Endothelial cell of umbilical vein (primary cell): ENCODE results near the gene C22orf23. TPM values are rescaled to one million over a fixed set of nuclear protein-coding genes. Genes with fewer than 3 reads are reported as not detected.

Experiments
- BruUV-seq: library from RNA; stranded (reverse); fragments of 400-500 nt; replicated peaks from 2 replicates; lab custom pipeline; 2021; lab: Mats Ljungman, UMichigan
- CTCF ChIA-PET: fragments of 300-600, 350-600 bp; sonication (Branson Sonifier 250); formaldehyde crosslinking; loops from one replicate; lab custom pipeline; 2021; ENCODE audit warnings: antibody characterized with exemption, inconsistent platforms; lab: Charles Lee
- POLR2A ChIA-PET: fragments of 300-600, 350-600 bp; sonication (Branson Sonifier 250); formaldehyde crosslinking; loops from one replicate; lab custom pipeline; 2021; ENCODE audit warnings: antibody characterized with exemption, inconsistent platforms; lab: Charles Lee
- DNase-seq: peaks from one replicate; pipeline ENCODE4 v3.0.0-alpha.2; 2011; ENCODE audit warnings: low read depth, low spot score
- FAIRE-seq: peaks from 2 replicates; lab custom pipeline; 2011; peaks lifted over from hg19 to GRCh38; lab: Jason Lieb, UNC
- H2AFZ ChIP-seq: 2 replicates; pipeline ENCODE4 v1.6.0; 2012; ENCODE audit warnings: low read depth, low read length, control low read depth, inconsistent platforms
- H3K27ac ChIP-seq: 2 replicates; pipeline ENCODE4 v1.5.1; 2011; ENCODE audit warnings: low read depth, mild to moderate bottlenecking, control low read depth, low read length, moderate library complexity; ENCODE audit not compliant: insufficient read depth
- H3K27me3 ChIP-seq, 2 experiments: 2 replicates each; pipeline versions ENCODE4 v1.6.0 to v1.6.1; 2011; ENCODE audit warnings: low read length in 2 of 2, mixed read lengths in 1 of 2; ENCODE audit not compliant: control insufficient read depth in 2 of 2, insufficient read depth in 2 of 2
- H3K36me3 ChIP-seq, 2 experiments: 2 replicates in 1 of 2; 3 replicates in 1 of 2; pipeline ENCODE4 v1.5.1; 2011; ENCODE audit warnings: low read length in 2 of 2, mild to moderate bottlenecking in 1 of 2, moderate library complexity in 1 of 2; ENCODE audit not compliant: control insufficient read depth in 2 of 2, insufficient read depth in 2 of 2; ENCODE audit errors: extremely low read depth in 1 of 2
- H3K4me1 ChIP-seq: 3 replicates; pipeline ENCODE4 v1.5.1; 2011; ENCODE audit warnings: mild to moderate bottlenecking, low read length; ENCODE audit not compliant: control insufficient read depth, insufficient read depth; ENCODE audit errors: extremely low read depth
- H3K4me2 ChIP-seq: 2 replicates; pipeline ENCODE4 v1.6.1; 2011; ENCODE audit warnings: low read length, control low read depth, mixed read lengths; ENCODE audit not compliant: insufficient read depth
- H3K4me3 ChIP-seq, 3 experiments: fragments of 200-600 bp in 1 of 3; sonication (generic), shearing (Covaris generic) in 1 of 3; replicated peaks in 1 of 3; 2 replicates each; pipeline ENCODE4 v1.5.1; 2011 to 2016; ENCODE audit warnings: control low read depth in 3 of 3, low read length in 3 of 3, mild to moderate bottlenecking in 2 of 3, inconsistent platforms in 1 of 3, low read depth in 1 of 3, moderate library complexity in 1 of 3; ENCODE audit not compliant: insufficient read depth in 1 of 3
- H3K79me2 ChIP-seq: 2 replicates; pipeline ENCODE4 v1.6.0; 2012; ENCODE audit warnings: low read length, inconsistent platforms; ENCODE audit not compliant: control insufficient read depth, insufficient read depth
- H3K9ac ChIP-seq: replicated peaks from 2 replicates; pipeline ENCODE3; 2011; ENCODE audit warnings: low read length, control low read depth; ENCODE audit not compliant: insufficient read depth; ENCODE audit errors: extremely low read depth
- H3K9me1 ChIP-seq: replicated peaks from 3 replicates; pipeline ENCODE4 v1.6.0; 2011; ENCODE audit warnings: mild to moderate bottlenecking, low read length; ENCODE audit not compliant: control insufficient read depth, insufficient read depth; ENCODE audit errors: extremely low read depth
- H3K9me3 ChIP-seq: replicated peaks from 2 replicates; pipeline ENCODE4 v1.5.1; 2012; ENCODE audit warnings: low read length, inconsistent platforms; ENCODE audit not compliant: control insufficient read depth, insufficient read depth
- H4K20me1 ChIP-seq: replicated peaks from 2 replicates; pipeline ENCODE3; 2011; ENCODE audit warnings: mild to moderate bottlenecking, low read length; ENCODE audit not compliant: control insufficient read depth, insufficient read depth; ENCODE audit errors: extremely low read depth
- EZH2 ChIP-seq: IDR thresholded peaks from 2 replicates; pipeline ENCODE4 v1.6.1; 2012; ENCODE audit warnings: borderline replicate concordance, low read depth, mild to moderate bottlenecking, moderate library complexity, low read length, inconsistent platforms; ENCODE audit not compliant: severe bottlenecking
- FOS ChIP-seq: IDR thresholded peaks from 2 replicates; pipeline ENCODE4 v1.6.1; 2011; ENCODE audit warnings: mild to moderate bottlenecking, low read length, moderate library complexity, borderline replicate concordance; ENCODE audit not compliant: insufficient read depth
- GATA2 ChIP-seq: IDR thresholded peaks from 2 replicates; pipeline ENCODE4 v1.7.0; 2011; ENCODE audit warnings: low read depth, mild to moderate bottlenecking, moderate library complexity, mixed read lengths, low read length; ENCODE audit not compliant: insufficient read length, insufficient read depth
- JUN ChIP-seq: IDR thresholded peaks from 2 replicates; pipeline ENCODE4 v1.6.1; 2011; ENCODE audit warnings: borderline replicate concordance, low read depth; ENCODE audit not compliant: insufficient read length, insufficient read depth
- MYC ChIP-seq: IDR thresholded peaks from one replicate; pipeline ENCODE4 v1.6.1; 2011; ENCODE audit warnings: mild to moderate bottlenecking, low read depth, low read length
- POLR2A ChIP-seq: IDR thresholded peaks from 2 replicates; pipeline ENCODE4 v1.6.1; 2012; ENCODE audit warnings: low read depth, mild to moderate bottlenecking, control low read depth, low read length
- POLR2AphosphoS5 ChIP-seq: IDR thresholded peaks from 2 replicates; pipeline ENCODE4 v1.6.1; 2012; ENCODE audit warnings: low read depth, mild to moderate bottlenecking, control low read depth, low read length, moderate library complexity; ENCODE audit not compliant: insufficient read depth
- dilution Hi-C: fragments of 300-500 bp; cut with MboI; formaldehyde crosslinking; loops from one replicate; pipeline ENCODE4 v1.15.0; 2019; ENCODE audit warnings: low sequenced_read_pairs; ENCODE audit not compliant: extremely low pct_ligation_motif_present
- intact Hi-C: fragments of 100-400 bp; cut with micrococcal nuclease; formaldehyde crosslinking; loops from one replicate; pipeline ENCODE4 v1.10.0; 2022
- polyA plus RNA-seq, 4 experiments: library from polyadenylated mRNA; depleted of rRNA in 3 of 4; stranded (reverse) in 3 of 4; unstranded in 1 of 4; fragments of >200 nt; gene quantifications; 2 replicates each; pipeline versions ENCODE4 v1.2.1 to v1.2.3, GENCODE V29; 2011 to 2012; ENCODE audit warnings: missing spikeins in 1 of 4
- total RNA-seq: library from RNA; stranded (reverse); gene quantifications from 2 replicates; pipeline ENCODE4 v1.2.3, GENCODE V29; 2021
- TF ChIP-seq, protein P1 (sequence below): IDR thresholded peaks from 2 replicates; pipeline ENCODE4 v1.6.1; 2011; ENCODE audit not compliant: insufficient read depth, insufficient read length
- TF ChIP-seq, protein P2 (sequence below), 2 donors: IDR thresholded peaks; 1 replicate in 1 of 2; 2 replicates in 1 of 2; pipeline ENCODE4 v1.5.1; 2011; ENCODE audit warnings: low read length in 2 of 2, mild to moderate bottlenecking in 2 of 2, moderate library complexity in 2 of 2, control low read depth in 1 of 2, inconsistent platforms in 1 of 2, low read depth in 1 of 2; ENCODE audit not compliant: insufficient read depth in 1 of 2; ENCODE audit errors: extremely low read depth in 1 of 2

Gene C22orf23
- total and polyA plus RNA-seq, 2 donors (not counting 3 experiments of a cell fraction or from before 2014, with no cell fraction given): 0.23 to 0.44 TPM

DNA sequence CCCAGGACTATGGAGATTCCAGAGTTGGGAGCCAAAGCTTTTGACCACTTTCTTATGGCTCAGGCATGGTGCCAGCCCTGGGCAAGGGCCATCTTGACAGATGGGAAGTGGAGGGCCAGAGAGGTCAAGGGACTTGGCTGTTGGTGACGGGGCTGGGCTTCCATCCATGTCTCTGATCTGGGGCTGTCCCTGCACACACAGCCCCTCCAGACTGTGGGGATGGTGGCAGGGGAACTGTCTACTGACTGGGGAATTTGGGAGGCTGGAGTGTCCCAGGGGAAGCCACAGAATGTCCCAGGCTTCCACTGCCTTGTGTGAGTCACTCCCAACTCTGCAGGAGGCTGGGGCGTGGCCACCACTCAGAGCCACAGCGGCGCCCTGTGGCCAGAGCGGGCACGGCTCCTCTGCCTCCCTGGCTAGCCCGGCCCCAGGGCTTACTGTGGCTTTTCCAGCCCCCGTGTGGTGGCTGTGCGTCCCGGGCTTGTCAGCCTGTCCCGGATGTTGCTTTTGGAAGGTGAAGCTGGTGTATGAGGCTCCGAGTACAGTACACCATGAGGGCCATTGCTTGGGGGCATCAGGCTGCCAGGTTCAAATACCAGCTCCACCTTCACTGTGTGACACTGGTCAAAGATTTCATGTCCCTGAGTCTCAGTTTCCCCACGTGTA lies 19.6 kb downstream of the C22orf23 start:
- no peak for TF ChIP-seq JUN
- TF ChIP-seq, protein P1, sequence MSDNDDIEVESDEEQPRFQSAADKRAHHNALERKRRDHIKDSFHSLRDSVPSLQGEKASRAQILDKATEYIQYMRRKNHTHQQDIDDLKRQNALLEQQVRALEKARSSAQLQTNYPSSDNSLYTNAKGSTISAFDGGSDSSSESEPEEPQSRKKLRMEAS: no peak
- TF ChIP-seq FOS: peak; percentile 78
- TF ChIP-seq MYC: no peak
- TF ChIP-seq, protein P2, sequence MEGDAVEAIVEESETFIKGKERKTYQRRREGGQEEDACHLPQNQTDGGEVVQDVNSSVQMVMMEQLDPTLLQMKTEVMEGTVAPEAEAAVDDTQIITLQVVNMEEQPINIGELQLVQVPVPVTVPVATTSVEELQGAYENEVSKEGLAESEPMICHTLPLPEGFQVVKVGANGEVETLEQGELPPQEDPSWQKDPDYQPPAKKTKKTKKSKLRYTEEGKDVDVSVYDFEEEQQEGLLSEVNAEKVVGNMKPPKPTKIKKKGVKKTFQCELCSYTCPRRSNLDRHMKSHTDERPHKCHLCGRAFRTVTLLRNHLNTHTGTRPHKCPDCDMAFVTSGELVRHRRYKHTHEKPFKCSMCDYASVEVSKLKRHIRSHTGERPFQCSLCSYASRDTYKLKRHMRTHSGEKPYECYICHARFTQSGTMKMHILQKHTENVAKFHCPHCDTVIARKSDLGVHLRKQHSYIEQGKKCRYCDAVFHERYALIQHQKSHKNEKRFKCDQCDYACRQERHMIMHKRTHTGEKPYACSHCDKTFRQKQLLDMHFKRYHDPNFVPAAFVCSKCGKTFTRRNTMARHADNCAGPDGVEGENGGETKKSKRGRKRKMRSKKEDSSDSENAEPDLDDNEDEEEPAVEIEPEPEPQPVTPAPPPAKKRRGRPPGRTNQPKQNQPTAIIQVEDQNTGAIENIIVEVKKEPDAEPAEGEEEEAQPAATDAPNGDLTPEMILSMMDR (IDR thresholded peaks at IDR 0.05; ENCODE audit: extremely low read depth in 1 of 2, insufficient read depth in 1 of 2, low read depth in 1 of 2, low read length in 2 of 2): peak; percentile 99 to 100
- no peak for TF ChIP-seq EZH2
- TF ChIP-seq GATA2: no peak
- TF ChIP-seq POLR2AphosphoS5: peak; percentile 43
- TF ChIP-seq POLR2A: peak; percentile 27
- Histone ChIP-seq H3K9ac (no peak overlapping the region), H3K4me1 (peaks cover 29% of the 10 kb centered on the region), H3K36me3 (peaks cover 0 to 28% of the 10 kb centered on the region in 2 experiments), H3K4me2 (no peak overlapping the region), H3K4me3 (no peak overlapping the region), H3K27me3 (no peaks in the 10 kb centered on the region), H3K9me3 (no peaks in the 10 kb centered on the region), H3K9me1 (no peaks in the 10 kb centered on the region), H3K79me2 (no peaks in the 10 kb centered on the region), H3K27ac (peak overlapping the region; percentile 30), H2AFZ (no peak overlapping the region), H4K20me1 (no peaks in the 10 kb centered on the region)
- dilution Hi-C loops (no loop called here), intact Hi-C loops (loop anchor here (1.0 to 2.0 kb wide), 5 partner anchors 19 to 117 kb away; partner anchors contain the start of genes C22orf23, MICALL1 and POLR2F)
- peak; percentile 95 for DNase-seq
- POLR2A ChIA-PET: interaction anchor here (0.5 to 0.6 kb wide), 2 partner anchors 12 to 374 kb away, joined by 3 read pairs; no protein-coding TSS in a partner anchor
- CTCF ChIA-PET: interaction anchor here (0.6 to 4.7 kb wide), 10 partner anchors 12 to 117 kb away, joined by 3 to 48 read pairs (median 7); partner anchors contain the start of genes ANKRD54, C22orf23, MICALL1 and POLR2F
- FAIRE-seq: peak; percentile 97
- no TSS peak for BruUV-seq
